ENCODE measurements around the gene SPAG5.

The SPAG5 gene

DNA sequence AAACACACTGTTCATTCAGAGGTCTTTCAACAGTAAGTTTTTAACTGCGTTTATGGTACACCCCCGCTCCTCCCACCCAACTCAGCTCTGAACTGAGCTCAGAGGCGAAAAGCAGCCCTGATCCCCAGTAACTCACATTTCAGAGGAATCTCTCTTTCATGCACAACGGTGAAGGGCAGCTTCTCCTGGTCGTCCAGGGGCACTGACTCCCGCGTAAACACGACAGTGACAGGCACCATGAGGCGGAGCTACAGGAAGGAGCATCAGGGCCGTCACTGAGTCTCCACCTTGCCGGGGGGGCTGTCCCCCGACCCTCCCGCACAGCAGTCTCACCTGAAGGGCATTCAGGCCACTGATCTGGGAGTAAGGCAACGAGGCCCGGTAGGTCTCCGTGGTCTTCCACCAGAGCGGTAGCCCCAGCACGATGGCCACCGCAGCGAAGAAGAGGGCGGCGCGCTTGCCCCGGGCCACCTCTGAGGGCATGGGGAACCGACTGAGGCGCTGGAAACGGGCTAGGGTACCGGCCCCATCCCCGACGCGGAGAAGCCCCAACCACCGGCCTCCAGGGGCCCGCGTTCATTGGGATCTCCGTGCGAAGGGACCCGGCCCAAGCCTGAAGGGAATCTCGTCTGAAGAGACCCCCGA, 28.0 kb downstream of the SPAG5 start:
- no peak for DNase-seq

DNA sequence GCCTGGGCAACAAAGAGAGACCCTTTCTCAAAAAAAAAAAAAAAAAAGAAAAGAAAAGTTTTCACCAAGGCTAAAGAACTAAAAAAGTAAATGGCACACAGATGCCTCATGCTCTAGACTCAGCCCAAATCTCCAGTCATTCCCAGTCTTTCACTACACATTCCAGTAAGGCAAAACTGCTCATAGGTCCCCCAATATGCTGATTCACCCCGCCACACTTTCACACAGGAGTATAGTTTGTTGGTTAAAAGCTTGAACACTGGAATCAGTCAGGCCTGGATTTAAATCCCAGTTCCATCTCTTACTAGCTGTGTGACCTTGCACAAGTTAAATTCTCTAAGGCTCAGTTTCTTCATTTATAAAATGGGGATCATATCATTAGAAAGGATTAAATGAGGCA, 29.4 kb downstream of the SPAG5 start:
- DNase-seq: no peak

DNA sequence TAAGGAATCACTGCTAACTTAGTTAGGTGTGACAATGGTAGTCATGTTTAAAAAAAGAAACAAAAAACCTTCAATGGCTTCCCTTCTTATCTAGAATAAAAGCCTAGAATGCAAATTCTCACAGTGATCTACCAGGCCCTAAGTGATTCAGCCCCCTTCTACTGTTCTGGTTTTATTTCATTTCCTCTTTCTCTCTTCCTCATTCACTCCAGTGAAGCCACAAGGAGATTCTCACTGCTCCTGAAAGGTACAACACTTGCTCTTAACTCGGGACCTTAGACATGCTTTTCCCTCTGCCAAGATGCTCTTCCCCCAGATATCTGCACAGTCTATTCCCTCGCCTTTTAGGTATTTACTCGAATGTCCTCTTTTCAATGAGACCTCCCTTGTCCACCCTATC, 31.2 kb downstream of the SPAG5 start:
- no peak for DNase-seq

DNA sequence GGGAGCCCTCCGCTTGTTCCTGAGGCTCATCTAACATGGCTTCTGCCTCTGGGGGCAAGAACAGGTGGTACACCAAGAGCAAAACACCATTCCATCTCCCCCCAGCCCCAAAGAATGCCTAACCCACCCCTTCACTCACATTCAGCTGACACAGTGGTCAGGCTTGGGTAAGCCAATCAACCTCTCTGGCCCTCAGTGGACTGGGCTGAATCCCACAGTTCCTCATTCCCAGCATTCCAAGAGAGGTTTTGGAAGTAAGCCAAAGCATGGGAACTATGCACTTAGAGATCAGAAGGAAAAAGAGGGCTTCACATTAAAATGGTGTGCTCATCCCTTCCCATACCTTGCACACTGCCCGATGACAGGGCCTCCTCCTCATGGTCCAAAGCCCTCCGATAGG, 35.4 kb downstream of the SPAG5 start:
- no peak for DNase-seq

DNA sequence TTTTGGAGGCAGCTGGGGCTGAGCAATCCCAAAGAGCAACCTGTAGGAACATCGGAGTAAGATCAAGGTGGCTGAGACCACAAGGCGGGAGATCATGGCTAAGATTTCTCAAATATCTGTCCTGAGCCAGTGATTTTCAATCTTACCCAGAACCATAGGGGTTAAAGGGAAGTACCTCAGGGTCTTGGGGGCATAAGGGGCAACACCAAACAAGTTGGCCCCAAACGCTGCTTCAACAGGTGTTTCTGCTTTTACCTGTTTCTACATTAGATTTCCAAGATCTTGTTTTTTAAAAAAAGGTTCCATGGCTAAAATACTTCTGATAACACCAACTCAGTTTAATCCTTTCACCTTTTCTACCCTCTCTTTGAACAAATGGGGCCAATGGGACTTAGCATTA, 43.8 kb downstream of the SPAG5 start:
- no peak for DNase-seq

DNA sequence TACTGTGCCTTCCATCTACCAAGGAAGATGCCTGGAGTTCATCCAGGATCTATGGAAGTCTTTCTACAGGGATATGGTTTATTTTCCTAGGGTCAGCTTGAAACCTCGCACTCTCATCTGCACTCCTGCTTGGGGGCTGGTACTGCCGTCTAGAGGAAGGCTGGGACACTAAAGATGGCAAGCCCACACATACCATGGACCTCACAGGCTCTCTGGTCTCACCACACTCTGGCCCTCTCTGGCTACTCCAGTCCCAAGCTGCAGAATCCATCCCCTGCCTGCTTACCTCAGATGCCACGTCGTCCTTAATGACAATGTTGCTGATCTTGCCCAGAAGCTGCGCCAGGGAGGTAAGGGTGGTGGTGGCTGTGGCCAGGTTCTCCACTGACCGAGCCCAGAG, 44.3 kb downstream of the SPAG5 start:
- DNase-seq: no peak

DNA sequence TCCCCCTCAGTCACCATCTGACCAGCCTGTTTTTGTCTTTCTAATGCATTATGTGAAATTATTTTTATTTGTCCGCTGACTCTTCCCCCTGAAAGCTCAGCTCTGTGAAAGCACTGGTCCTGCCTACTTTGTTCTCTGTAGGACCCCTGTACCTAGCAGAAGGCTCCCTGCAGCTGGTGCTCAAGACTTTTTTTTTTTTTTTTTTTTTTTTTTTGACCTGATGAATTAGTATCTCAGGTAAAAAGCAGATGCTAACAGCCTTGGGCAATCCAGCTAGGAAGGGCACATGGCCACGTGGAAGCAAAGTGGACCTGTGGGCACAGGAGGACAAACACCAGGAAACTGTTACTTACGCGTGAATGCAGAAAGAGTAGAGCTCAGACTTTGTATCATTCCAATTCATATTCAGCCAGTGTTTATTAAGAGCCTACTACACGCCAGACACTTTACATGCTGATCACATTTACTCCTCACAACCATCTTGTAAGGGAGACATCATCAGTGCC, 45.8 kb downstream of the SPAG5 start:
- DNase-seq: no peak

DNA sequence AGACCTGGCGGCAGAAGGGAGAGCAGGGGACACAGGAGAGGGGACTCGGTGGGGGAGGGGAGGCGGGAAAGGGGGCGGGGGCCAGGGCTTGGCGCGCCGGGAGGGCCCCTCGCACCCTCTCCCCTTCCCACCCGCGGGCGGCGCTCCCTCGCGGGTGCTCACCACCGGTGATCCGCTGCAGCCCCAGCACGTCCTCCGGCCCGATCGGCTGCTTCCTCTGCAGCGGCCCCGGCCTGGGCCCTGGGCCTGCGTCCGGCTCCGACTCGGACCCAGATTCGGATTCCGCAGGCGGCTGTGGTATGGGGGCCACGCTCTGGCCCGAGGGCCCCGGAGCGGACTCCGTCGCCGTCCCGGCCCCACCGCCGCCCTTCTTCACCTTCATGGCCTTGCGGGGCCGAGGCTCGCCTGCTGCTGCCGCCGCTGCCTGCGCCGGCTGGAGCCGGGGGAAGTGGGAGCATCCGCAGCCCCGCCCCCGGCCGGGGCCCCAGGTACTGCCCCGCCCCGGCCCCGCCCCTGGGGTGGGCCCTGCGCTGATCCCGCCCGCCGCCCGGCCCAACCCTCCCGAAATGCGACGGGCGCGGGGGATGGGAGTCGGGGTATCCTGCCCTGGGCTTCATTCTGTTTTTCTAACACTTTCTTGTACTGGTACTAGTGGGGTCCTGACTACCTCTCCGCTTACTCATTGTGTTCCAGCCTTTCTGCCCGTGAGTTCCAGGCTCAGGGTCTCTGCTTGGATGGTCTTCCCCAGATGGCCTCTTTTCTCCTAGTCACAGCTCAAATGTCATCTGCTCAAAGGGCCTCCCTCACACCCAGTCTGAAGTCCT, 46.4 kb downstream of the SPAG5 start, which contains the start of gene UNC119:
Gene UNC119, minus strand, starts transcription at position 449 of the 824 bp plus-strand sequence. Its CDS starts 67 bp downstream, at position 382.
- DNase-seq: peak; percentile 35

DNA sequence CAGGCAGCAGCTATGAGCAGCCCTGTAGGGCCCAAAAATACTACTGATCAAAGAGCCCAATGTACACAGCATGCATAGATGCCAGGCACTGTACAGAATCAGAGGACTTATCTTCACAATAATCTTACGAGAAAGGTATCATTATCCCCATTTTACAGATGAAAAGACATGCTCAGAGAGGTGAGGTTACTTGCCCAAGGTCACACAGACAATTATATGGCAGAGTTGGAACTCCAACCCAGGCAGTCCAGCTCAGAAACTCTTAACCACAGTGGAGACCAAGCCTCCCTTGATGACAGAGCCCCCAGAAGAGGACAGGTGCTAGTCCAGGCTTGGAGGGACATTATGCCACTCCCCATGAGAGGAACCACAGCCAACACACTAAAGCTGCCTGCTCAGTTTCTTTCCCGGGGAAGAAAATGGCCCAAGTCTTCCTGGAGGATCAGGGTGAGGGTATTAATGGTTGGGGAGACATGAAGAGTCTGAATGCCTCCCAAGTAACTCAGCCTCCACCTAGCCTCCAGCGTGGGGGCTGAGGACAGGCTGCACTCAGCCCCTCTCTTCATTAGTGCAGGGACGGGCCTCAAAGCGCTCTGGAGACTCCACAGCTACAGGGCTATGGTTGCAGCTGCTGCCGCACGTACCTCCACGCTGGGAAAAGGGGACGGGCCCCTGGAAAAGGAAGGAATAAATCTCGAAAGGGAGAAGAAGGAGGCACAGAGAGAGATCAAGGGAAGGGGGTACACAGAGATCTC, 47.2 kb downstream of the SPAG5 start:
- DNase-seq: no peak

DNA sequence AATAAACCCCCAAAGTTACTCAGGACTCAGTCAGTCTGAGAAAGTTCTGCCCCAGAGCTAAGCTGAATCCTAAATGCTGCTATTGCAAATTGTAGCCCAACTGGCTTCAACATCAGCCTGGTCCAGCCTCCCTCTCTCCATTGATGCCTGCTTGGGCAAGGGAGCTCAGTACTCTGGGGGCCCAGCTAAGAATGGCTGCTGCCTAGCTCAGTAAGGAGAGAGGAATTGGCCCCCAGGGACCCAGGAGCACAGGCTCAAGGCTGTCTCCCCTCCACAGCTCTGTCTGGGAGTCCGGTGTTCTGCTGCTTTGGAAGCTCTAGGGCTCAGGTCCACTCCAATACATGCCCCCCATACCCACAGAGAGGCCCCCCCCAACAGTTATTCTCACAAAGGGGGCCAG, 48.0 kb downstream of the SPAG5 start:
- DNase-seq: no peak

DNA sequence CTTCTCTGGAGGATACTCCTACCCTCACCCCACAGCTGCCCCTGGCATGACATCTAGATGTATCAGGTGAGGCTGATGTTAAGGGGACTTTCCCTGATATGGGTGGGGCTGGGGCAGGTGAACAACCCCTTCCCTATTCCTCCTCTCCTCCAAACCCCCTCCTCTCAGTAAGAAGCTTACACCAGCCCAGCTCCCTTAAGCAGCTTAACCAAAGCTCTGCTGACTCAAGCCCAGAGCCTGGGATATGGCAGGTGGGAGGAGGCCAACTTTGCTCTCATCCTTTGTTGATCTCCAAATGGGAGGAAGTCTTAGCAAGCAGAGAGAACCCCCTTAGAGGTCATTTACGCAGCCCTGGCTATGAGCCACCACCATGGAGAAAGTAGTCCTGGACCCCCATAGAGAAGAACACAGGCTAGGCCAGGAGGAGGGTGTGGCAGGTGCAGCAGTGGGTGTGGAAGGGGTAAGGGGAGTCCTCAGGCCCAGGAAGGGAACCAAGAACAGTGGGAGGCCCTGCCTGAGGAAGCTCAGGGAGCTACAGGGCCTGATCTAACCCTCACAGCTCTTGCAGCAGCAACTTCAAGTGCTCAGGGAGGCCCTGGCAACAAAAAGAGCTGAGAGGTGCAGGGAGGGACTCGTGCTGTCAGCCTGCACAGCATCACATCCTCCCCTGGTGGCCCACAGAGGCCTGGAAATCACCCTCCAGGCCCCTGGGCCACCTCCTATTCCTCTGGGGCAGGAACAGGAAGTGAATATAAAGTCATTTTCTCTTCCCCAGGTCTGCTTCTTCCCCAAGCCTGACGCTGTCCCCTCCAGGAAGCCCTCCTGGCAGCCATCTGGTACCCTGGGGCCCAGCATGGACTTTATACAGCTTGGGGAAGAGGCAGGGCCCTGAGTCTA, 49.3 kb downstream of the SPAG5 start:
- DNase-seq: no peak

DNA sequence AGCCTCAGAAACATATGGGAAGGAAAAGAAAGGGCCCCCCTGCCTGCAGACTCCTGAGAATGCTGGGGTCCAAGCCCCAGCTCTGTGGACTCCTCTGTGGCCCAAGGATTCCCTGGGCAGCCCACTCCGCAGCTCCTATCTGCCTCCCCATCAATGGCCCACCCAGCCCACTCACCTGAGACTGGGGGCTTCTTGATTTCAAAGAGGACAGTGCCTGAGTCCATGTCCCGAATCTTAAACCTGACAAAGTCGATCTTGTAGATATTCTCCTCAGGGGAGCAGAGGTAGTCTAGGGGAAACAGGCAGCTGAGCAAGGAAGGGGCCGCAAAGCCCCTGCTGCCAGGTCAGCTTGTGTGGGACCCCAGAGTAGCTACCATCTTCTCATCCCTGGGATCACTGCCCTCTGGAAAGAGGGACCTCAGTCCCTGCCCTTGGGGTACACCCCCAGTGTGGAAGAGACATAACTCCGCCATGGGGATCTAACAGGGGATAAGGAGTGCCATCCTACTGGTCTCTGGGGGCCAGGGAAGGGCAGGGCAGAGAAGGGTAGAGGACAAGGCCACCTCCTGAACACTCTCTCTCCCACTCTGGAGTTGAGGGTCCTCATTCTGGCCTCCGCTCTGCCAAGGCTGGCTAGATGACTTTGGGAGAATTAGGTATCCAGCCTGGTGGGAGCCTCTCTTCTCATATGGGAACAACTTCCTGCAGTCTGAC, 50.3 kb downstream of the SPAG5 start:
- no peak for DNase-seq

DNA sequence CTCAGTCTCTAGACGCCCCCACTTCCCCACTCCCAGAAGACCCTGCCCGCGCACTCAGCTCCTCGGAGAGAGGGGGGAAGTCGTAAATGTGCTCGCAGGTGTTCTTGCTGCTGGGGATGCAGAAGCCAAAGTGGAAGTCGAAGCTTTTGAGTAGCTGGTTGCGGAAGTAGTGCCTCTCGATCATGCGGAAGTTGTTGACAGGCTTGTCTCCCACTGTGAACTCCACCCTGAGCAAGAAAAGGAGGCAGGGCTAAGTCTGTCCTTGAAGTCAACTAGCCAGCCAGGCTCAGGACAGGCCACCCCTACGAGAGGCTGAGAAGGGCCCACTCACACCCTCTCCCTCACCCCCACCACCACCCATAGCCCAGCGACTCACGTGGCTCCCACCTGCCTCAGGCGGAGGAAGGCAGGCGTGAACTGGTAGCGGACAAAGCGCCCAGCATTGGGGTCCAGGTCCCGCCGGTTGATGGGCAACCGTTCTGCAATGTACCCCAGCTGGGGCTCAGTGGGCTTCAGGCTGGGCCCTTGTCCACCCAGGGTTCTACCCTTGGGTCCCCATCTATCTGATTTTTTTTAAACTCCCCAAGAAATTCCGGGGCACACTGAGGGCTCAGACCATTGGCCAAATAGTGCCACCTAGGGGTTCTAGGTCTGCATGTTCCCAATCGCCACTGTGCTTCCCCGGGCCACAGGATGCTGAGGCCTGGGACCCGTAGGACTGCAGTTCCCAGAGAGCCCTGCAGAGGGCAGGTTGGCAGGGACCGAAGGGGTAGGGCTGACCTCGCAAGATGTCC, 51.0 kb downstream of the SPAG5 start:
- no peak for DNase-seq

DNA sequence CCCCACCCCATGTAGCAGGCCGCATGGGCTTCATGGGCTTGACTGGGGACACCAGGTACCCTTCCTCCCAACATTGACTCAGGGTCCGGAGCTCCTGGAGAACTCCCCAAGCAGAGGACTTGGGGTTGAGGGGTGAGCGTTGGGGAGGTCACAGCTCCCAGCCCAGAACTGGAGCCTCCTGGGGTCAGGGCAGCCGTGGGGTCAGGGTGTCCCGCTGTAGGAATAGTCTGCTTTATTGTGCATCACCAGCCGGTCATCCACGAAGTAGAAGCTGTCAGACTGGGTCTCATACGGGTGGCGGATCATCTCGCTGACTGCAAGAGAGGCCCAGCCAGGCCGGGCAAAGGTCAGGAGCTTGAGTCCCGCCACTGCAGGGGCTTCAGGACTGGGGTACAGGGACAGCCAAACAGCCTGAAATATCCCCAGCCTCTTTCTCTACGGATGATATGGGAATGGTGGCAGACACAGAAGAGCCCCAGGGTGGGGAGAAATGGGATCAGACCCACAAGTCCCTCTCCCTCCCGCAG, 51.7 kb downstream of the SPAG5 start:
- DNase-seq: no peak

DNA sequence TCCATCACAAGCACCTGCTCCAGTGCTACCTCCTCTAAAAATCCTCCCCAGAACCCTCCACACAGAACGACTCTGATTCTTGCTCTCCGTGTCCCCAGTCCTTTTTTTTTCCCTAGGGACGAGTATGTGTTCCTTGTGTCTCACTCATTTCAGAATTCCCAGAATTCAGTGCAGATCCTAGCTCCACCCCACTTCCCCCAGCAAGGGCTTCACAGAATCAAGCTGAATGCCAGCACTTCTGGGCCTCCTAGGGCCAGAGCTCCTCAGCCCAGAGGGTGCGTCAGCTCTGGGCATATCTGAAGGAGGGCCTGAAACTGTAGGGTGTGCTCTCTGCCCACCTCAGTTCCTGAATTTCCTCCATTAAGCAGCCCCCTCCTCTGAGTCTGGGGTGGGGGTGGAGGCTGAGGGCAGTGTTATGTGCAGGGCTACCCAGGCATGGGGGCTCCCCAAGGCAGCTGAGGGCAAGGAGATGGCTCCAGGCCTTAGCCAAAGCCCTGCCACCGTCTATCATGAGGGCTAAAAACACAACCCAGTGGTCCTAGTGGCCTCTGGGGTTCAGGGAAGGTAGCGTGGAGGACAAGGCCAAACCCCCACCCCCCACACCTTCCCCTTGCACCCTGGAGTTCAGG, 52.9 kb downstream of the SPAG5 start:
- no peak for DNase-seq

DNA sequence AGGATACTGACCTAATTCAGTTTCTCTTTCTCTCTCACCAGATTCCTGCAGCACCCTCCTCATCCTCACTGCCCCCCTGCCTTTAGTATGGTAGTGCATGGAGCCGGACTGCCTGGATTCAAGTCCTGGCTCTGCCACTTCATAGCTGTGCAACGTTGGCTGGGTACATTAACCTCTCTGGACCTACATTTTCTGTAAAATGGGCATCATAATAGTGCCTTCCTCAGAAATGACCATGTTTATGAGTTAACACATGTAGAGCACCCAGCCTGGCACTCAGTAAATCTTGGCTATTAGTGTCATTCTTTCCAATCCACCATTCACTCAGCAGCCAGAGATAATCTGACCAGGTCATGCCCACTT, 53.7 kb downstream of the SPAG5 start:
- DNase-seq: no peak

DNA sequence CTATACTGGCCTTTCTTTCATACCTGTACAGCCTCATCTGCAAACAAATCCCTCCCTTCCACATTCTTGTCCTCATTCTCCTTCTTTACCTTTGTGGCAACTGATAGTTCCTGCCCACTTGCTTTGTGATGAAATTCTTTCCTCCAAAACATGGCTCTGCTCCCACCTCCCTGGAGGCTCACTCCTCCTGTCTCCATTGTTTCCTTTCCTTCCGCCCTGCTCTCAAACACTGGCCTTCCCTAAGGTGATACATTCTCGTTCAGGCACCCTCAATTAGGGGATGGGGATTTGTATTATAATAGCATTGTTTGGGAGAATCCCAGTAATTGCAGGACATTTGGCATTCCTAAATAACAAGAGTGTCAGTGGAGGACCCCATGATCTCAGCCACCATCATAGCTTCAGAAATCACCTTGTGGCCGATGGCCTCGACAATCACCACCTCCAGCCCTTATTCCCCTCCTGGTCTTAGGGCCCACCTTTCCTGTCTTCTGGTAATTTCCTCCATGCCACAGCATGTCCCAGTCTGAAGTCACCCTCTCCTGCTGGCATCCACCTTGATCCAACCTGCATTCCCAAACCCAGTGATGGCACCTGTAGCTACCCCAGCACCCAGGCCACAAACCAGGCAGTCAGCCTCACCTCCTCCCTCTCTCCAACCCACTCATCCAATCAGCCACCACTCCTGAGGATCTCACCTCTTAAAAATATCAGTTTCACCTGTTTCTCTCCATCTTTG, 54.3 kb downstream of the SPAG5 start:
- no peak for DNase-seq

DNA sequence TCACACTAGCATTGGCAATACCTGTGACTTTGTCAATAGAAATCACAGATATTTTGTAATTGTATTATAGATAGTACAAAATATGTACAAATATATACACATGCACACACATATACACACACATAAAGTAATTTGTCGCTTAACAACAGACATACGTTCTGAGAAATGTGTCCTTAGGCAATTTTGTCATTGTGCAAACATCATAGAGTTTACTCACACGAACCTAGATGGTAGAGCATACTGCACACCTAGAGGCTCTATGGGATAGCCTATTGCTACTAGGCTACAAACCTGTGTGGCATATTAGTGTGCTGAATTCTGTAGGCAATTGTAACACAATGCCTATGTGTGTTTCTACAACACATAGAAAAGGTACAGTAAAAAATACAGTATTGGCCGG, 57.4 kb downstream of the SPAG5 start:
- no peak for DNase-seq

DNA sequence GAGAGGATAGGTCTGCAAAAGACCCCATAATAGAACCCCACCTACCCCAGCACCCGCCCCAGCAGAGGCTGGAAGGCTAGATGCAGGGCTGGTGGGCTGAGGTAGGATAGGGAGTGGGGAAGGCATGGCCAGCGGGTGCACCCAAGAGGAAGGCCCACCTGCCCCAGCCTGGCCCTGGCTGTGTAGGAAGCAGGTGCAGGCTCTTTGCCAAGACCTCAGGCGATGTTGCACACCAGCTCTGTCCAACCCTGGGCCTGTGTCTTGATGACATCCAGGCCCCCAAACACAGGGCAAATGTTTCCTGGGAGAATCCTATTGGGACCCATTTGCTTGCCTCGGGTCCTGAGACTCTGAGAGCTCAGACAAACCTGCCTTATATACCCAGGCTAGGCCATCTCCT, 58.6 kb downstream of the SPAG5 start:
- DNase-seq: no peak

All from amniotic stem cell (primary cell).